ENCODE measurements around the gene GPR158. TPM values are rescaled to one million over a fixed set of nuclear protein-coding genes. Genes with fewer than 3 reads are reported as not detected.

The GPR158 gene
- total and polyA plus RNA-seq, 7 donors: 0.01 to 0.19 (median 0.06) TPM; not detected in 4

DNA sequence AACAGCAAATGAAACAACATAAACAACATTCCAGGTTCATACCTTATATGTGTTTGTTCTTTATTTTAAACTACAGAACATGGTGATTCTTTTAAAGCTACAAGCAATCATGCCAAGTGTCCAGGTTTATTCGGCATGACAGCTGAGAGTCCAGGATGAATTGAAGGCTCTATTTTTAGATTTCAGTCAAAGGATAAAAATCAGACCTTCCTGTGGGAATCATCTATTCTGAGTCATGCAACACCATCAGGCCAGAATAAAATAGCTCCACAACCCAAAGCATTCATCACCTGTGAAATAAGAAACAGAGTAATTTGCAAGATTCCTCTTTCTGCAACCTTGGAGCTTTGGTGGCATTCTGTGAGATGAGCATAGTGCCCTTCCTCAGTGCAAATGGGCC is 466.8 kb downstream of the GPR158 start:
- no peaks in the 10 kb centered on the region for H3K36me3 ChIP-seq (ENCODE audit: insufficient read depth in 1 of 2, low read depth in 1 of 2)
- DNase-seq: no peak
- 36 to 61% (median 44%) methylated on average over 1 of the region's 1 CpG for WGBS, 3 donors
- no peak for ATAC-seq
- H3K4me1 ChIP-seq: no peaks in the 10 kb centered on the region
- intact Hi-C loops (cut with DNase I): no loop called here
- no peak overlapping the region for H3K4me3 ChIP-seq
- no peaks in the 10 kb centered on the region for H3K9me3 ChIP-seq
- H3K27ac ChIP-seq: no peak overlapping the region
- no peaks in the 10 kb centered on the region for H3K27me3 ChIP-seq (ENCODE audit: insufficient read depth in 3 of 3, low read length in 2 of 3)
- TF ChIP-seq, protein P1, sequence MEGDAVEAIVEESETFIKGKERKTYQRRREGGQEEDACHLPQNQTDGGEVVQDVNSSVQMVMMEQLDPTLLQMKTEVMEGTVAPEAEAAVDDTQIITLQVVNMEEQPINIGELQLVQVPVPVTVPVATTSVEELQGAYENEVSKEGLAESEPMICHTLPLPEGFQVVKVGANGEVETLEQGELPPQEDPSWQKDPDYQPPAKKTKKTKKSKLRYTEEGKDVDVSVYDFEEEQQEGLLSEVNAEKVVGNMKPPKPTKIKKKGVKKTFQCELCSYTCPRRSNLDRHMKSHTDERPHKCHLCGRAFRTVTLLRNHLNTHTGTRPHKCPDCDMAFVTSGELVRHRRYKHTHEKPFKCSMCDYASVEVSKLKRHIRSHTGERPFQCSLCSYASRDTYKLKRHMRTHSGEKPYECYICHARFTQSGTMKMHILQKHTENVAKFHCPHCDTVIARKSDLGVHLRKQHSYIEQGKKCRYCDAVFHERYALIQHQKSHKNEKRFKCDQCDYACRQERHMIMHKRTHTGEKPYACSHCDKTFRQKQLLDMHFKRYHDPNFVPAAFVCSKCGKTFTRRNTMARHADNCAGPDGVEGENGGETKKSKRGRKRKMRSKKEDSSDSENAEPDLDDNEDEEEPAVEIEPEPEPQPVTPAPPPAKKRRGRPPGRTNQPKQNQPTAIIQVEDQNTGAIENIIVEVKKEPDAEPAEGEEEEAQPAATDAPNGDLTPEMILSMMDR (IDR thresholded peaks at IDR 0.05): no peak

DNA sequence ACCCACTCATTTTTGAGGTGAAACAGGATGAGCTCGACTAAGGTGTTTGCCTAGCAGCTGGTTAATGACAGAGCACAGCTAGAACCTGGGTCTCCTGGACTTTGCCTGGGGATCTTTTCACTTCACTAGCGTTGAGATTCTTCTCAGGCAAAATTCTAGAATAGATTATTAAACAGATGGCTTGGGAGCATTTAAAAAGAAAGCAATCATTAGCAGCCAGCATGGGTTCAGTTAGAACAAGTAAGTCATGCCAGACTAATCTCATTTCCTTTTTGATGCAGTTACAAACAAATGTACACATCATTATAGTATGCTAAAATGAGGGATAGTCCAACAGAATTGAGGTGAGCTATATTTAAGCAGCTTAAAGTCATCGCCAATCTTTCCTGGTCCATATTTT is 467.9 kb downstream of the GPR158 start:
- no peaks in the 10 kb centered on the region for H3K9me3 ChIP-seq
- H3K27me3 ChIP-seq (ENCODE audit: insufficient read depth in 3 of 3, low read length in 2 of 3): no peaks in the 10 kb centered on the region
- H3K36me3 ChIP-seq (ENCODE audit: insufficient read depth in 1 of 2, low read depth in 1 of 2): no peaks in the 10 kb centered on the region
- ATAC-seq: no peak
- no peak overlapping the region for H3K4me3 ChIP-seq
- no peak for DNase-seq
- no peak overlapping the region for H3K27ac ChIP-seq
- TF ChIP-seq, protein P1 (IDR thresholded peaks at IDR 0.05): no peak
- intact Hi-C loops (cut with DNase I): no loop called here
- no peaks in the 10 kb centered on the region for H3K4me1 ChIP-seq
- 66 to 76% (median 70%) methylated on average over 3 of the region's 3 CpGs for WGBS, 3 donors

DNA sequence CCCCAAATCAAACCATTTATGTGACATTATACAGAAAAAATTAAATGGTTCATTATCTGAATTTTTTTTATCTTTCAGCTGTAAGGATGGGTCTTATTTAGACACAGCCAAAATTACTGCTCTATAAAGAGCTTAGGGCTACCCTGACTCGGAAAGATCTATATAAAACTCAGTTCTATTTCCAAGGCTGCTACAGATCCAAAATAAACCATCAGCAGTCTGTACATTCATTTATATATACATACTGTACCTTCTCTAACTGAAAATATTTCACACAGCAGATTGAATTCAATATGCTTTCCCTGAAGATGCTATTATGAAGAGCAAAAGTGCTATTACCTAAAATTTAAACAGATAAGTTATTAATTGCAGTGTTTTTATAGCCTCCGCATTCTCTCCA is 471.6 kb downstream of the GPR158 start:
- TF ChIP-seq, protein P1 (IDR thresholded peaks at IDR 0.05): no peak
- WGBS, 3 donors: 72 to 84% (median 76%) methylated on average over 2 of the region's 2 CpGs
- ATAC-seq (no peak), DNase-seq (no peak)
- H3K4me1 ChIP-seq: no peaks in the 10 kb centered on the region
- no peaks in the 10 kb centered on the region for H3K9me3 ChIP-seq
- no peaks in the 10 kb centered on the region for H3K36me3 ChIP-seq (ENCODE audit: insufficient read depth in 1 of 2, low read depth in 1 of 2)
- H3K27me3 ChIP-seq (ENCODE audit: insufficient read depth in 3 of 3, low read length in 2 of 3): no peaks in the 10 kb centered on the region
- no peak overlapping the region for H3K27ac ChIP-seq
- H3K4me3 ChIP-seq: no peak overlapping the region
- intact Hi-C loops (cut with DNase I): no loop called here

DNA sequence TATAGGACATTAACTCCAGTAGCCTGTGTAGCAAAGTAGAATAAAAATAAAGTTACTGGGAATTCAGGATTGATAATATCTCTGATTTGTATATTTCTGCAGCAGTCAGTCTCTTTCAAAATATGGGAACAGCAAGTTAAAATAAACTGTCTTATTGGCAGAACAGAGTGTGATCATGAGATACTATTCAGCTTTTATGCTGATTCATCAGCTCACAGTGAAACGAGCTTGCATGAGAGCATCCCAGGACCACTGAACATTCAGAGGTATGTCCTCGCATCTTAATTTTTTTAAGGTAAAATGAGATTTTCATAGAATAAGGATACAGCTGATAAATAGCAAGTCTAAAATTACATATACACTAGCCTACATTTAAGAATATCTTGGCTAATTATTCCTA is 476.7 kb downstream of the GPR158 start:
- WGBS, 3 donors: 64 to 68% (median 68%) methylated on average over 2 of the region's 2 CpGs
- Histone ChIP-seq H3K36me3 (ENCODE audit: insufficient read depth in 1 of 2, low read depth in 1 of 2) (no peaks in the 10 kb centered on the region), H3K27me3 (ENCODE audit: insufficient read depth in 3 of 3, low read length in 2 of 3) (no peaks in the 10 kb centered on the region), H3K4me1 (no peaks in the 10 kb centered on the region), H3K27ac (no peak overlapping the region), H3K9me3 (no peaks in the 10 kb centered on the region), H3K4me3 (no peak overlapping the region)
- TF ChIP-seq, protein P1 (IDR thresholded peaks at IDR 0.05): no peak
- intact Hi-C loops (cut with DNase I): no loop called here
- ATAC-seq (no peak), DNase-seq (no peak)

Other genes with a start within 250 kb of the GPR158 start
- gene PRTFDC1, start 222.4 kb upstream of the GPR158 start, total RNA-seq: under 1 TPM; 0.17 to 0.84 (median 0.46) TPM
- under 1 TPM; 0.14 to 0.51 (median 0.43) TPM for gene PRTFDC1, start 222.4 kb upstream of the GPR158 start, polyA plus RNA-seq
- not detected for gene ENKUR, start 158.8 kb upstream of the GPR158 start, total RNA-seq
- gene ENKUR, start 158.8 kb upstream of the GPR158 start, polyA plus RNA-seq: under 1 TPM in 2 of 3 donors, not detected in 1; 0.03 to 0.05 TPM
- 1 to 10 TPM; 2.0 to 8.7 (median 5.7) TPM for gene THNSL1, start 158.4 kb upstream of the GPR158 start, total RNA-seq
- 1 to 10 TPM; 2.0 to 4.6 (median 2.7) TPM for gene THNSL1, start 158.4 kb upstream of the GPR158 start, polyA plus RNA-seq

Data from psoas muscle (tissue), 8 donors.